Endothelial cell (in vitro differentiated cells): Measurements from ENCODE around the gene AUH. TPM values are rescaled to one million over a fixed set of nuclear protein-coding genes. Genes with fewer than 3 reads are reported as not detected.
"Not testable (repeated sequence)": the region's sequence is repeated elsewhere in the genome, so short reads cannot be mapped to it uniquely, and the experiment has no call there.

Experiments used
- DNase-seq: peaks from one replicate; pipeline ENCODE4 v3.0.0; 2021; ENCODE audit warnings: low spot score
- H3K27ac Mint-ChIP-seq: one replicate; pipeline ENCODE4 v1.8.0; 2021; ENCODE audit warnings: mixed read lengths, inconsistent platforms; ENCODE audit not compliant: unreplicated experiment
- H3K27me3 Mint-ChIP-seq: one replicate; pipeline ENCODE4 v1.8.0; 2021; ENCODE audit warnings: mild to moderate bottlenecking, moderate library complexity, mixed read lengths, inconsistent platforms; ENCODE audit not compliant: unreplicated experiment
- H3K36me3 Mint-ChIP-seq: one replicate; pipeline ENCODE4 v1.8.0; 2021; ENCODE audit warnings: mild to moderate bottlenecking, low read depth, mixed read lengths, inconsistent platforms; ENCODE audit not compliant: unreplicated experiment
- H3K4me1 Mint-ChIP-seq: one replicate; pipeline ENCODE4 v1.8.0; 2021; ENCODE audit warnings: mild to moderate bottlenecking, mixed read lengths, inconsistent platforms; ENCODE audit not compliant: unreplicated experiment
- H3K4me3 Mint-ChIP-seq: one replicate; pipeline ENCODE4 v1.8.0; 2021; ENCODE audit warnings: mild to moderate bottlenecking, mixed read lengths, inconsistent platforms; ENCODE audit not compliant: unreplicated experiment
- H3K9me3 Mint-ChIP-seq: one replicate; pipeline ENCODE4 v1.8.0; 2021; ENCODE audit warnings: mixed read lengths, inconsistent platforms; ENCODE audit not compliant: unreplicated experiment
- total RNA-seq: library from RNA; stranded (reverse); fragmentation: NEBNext Ultra II Directional; extraction: Animal tissue kit (Norgen Biotek cat#: 25700); gene quantifications from one replicate; pipeline ENCODE4 v1.2.1, GENCODE V29; 2021; ENCODE audit not compliant: unreplicated experiment
- TF ChIP-seq, protein P1 (sequence below): fragments of 200-600 bp; sonication (generic); IDR thresholded peaks from one replicate; pipeline ENCODE4 v1.5.0; 2021; ENCODE audit warnings: antibody characterized with exemption; ENCODE audit not compliant: unreplicated experiment

The AUH gene
- total RNA-seq, 1 donor from 2014 or later = 14.4 TPM

DNA sequence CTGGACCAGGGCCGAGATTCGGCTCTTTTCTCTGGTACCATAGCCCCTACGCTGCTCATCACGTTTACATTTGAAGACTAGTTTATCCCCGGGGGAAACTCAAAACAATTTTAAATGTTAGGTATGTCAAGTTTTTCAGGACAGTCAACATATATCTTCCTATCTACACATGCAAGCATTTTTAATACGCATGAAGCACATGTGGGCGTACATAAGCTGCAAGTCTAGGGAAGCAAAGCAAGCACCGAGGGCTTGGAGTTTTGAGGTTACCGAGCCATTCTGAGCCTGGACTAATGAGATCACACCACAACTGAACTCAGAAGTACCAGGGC, 154.4 kb downstream of the AUH start:
- no peaks in the 10 kb centered on the region for H3K27me3 Mint-ChIP-seq
- H3K4me1 Mint-ChIP-seq = no peaks in the 10 kb centered on the region
- DNase-seq = no peak
- TF ChIP-seq, protein P1, sequence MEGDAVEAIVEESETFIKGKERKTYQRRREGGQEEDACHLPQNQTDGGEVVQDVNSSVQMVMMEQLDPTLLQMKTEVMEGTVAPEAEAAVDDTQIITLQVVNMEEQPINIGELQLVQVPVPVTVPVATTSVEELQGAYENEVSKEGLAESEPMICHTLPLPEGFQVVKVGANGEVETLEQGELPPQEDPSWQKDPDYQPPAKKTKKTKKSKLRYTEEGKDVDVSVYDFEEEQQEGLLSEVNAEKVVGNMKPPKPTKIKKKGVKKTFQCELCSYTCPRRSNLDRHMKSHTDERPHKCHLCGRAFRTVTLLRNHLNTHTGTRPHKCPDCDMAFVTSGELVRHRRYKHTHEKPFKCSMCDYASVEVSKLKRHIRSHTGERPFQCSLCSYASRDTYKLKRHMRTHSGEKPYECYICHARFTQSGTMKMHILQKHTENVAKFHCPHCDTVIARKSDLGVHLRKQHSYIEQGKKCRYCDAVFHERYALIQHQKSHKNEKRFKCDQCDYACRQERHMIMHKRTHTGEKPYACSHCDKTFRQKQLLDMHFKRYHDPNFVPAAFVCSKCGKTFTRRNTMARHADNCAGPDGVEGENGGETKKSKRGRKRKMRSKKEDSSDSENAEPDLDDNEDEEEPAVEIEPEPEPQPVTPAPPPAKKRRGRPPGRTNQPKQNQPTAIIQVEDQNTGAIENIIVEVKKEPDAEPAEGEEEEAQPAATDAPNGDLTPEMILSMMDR = no peak
- no peaks in the 10 kb centered on the region for H3K36me3 Mint-ChIP-seq
- peaks cover under 1% of the 10 kb centered on the region for H3K9me3 Mint-ChIP-seq
- H3K27ac Mint-ChIP-seq = no peak overlapping the region
- H3K4me3 Mint-ChIP-seq = no peak overlapping the region

DNA sequence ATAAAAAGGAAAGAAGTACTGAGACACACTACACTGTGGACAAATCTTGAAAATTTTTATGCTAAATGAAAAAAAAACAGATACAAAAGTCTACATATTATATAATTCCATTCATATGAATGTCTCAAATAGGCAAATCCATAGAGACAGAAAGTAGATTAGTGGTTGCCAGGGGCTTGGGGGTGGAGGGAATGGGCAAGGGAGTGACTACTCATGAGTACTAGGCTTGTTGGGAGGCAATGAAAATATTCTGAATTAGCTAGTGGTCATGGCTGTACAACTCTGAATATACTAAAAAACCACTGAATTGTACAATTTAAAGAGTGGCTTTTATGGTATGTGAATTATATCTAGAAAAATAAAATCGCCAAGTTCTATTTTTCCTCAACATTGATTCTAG, 154.9 kb downstream of the AUH start:
- Mint-ChIP-seq H3K4me1 (no peaks in the 10 kb centered on the region), H3K4me3 (no peak overlapping the region), H3K27me3 (no peaks in the 10 kb centered on the region), H3K27ac (no peak overlapping the region), H3K9me3 (peaks cover 4% of the 10 kb centered on the region), H3K36me3 (no peaks in the 10 kb centered on the region)
- DNase-seq = no peak
- TF ChIP-seq, protein P1 = no peak

DNA sequence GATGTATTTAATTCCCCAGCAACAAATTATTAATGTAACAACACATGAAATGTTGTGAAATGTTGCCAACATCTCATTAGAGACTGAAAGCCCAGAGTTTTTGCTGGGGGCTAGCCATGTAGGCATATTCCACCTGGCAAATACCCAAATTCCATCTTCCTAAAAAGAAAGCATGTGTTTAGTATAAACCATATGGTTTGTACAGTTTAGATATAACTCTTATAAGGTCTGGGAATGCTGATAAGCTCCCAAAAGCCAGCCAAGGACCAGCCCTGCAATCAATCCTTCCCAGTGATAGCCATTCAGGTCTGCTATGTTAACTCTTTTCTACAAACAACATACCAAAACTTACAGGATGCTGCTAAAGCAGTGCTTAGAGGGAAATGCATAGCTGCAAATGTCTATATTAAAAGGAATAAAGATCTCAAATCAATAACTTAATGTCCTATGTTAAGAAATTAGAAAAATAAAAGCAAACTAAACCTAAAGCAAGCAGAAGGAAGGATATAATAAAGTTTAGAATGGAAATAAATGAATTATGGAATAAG, 158.9 kb downstream of the AUH start:
- no peaks in the 10 kb centered on the region for H3K4me1 Mint-ChIP-seq
- DNase-seq = no peak
- H3K27ac Mint-ChIP-seq = no peak overlapping the region
- no peaks in the 10 kb centered on the region for H3K36me3 Mint-ChIP-seq
- TF ChIP-seq, protein P1 = no peak
- H3K27me3 Mint-ChIP-seq = no peaks in the 10 kb centered on the region
- peaks cover 4% of the 10 kb centered on the region for H3K9me3 Mint-ChIP-seq
- H3K4me3 Mint-ChIP-seq = no peak overlapping the region

DNA sequence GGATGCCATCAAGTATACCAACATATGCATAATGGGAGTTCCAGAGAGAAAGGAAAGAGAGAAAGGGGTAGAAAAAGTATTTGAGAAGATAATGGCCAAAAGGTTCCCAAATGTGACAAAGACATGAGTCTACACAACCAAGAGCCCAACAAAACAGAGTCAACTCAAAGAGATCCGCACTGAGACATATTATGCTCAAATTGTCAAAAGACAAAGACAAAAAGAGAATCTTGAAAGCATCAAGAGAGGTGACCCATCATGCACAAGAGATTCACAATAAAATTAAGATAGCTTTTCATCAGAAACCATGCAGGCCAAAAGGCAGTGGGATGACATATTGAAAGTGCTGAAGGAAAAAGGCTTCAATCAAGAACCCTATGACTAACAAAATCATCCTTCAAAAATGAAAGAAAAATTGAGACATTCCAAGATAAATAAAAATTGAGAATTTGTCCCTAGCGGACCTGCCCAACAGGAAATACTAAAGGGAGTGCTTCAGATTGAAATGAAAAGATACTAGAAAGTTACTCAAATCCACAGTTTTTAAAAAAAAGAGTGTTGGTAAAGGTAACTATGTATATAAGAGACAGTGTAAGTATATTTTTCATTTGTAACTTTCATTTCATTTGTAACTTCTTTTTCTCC, 160.9 kb downstream of the AUH start:
- Mint-ChIP-seq H3K36me3 (no peaks in the 10 kb centered on the region), H3K27me3 (no peaks in the 10 kb centered on the region), H3K27ac (no peak overlapping the region), H3K9me3 (peaks cover 4% of the 10 kb centered on the region), H3K4me3 (no peak overlapping the region), H3K4me1 (no peaks in the 10 kb centered on the region)
- TF ChIP-seq, protein P1 = no peak
- DNase-seq = no peak

DNA sequence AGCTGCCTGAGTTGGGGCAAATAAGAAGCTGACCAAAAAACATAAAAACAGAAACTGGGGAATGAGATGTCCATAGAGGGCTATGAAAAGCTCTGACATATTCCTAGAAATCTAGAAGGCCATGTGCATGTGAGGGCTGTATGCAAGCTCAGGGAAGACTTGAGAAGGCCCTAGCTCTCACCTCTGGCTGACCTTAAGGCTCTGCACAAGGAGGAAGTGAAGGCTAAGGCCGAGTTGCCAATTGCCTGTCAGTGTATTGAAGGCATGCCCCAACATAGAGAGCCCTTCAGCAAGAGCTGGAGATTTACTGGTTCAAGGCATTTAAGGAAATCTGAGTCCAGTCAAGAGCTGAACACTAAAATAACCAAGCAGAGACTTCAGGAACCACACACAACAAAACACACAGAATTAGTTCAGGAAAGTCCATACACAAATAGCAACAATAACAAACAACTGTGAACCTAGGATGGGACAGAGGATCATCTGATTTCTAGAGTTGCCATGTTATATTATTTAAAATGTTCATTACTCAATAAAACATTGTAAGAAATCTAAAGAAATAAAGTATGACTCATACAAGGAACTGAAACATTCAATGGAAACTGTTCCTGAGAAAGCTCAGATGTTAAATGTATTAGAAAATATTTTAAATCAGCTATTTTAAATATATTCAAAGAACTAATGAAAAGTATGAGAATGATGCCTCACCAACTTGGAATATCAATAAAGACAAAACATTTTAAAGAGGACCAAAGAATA, 161.8 kb downstream of the AUH start:
- TF ChIP-seq, protein P1 = no peak
- Mint-ChIP-seq H3K9me3 (peaks cover 4% of the 10 kb centered on the region), H3K4me1 (no peaks in the 10 kb centered on the region), H3K27me3 (no peaks in the 10 kb centered on the region), H3K4me3 (no peak overlapping the region), H3K27ac (no peak overlapping the region), H3K36me3 (no peaks in the 10 kb centered on the region)
- no peak for DNase-seq

DNA sequence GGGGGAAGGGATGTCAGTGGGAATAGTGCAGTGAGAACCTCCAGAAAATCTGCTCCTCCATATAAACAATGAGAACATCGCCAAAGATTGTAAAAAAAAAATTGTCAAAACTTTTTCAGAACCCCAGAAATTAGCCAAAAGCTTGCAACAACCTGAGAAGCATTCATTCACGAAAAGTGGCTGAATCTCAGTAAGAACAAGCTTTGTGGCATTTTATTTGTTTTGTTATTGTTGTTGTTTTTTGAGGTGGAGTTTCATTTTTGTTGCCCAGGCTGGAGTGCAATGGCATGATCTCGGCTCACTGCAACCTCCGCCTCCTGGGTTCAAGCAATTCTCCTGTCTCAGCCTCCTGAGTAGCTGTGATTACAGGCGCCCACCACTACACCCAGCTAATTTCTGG, 162.8 kb downstream of the AUH start:
- not testable (repeated sequence) for DNase-seq, H3K27me3 Mint-ChIP-seq, H3K4me1 Mint-ChIP-seq

More for the DNA sequence above, 162.8 kb downstream of the AUH start:
- H3K4me3 Mint-ChIP-seq, H3K36me3 Mint-ChIP-seq, H3K27ac Mint-ChIP-seq, H3K9me3 Mint-ChIP-seq: not testable (repeated sequence)
